AG09309 (cell line): ENCODE results near the gene PIGQ.

Source experiments
- DNase-seq: peaks from one replicate; pipeline ENCODE4 v3.0.0-alpha.2; 2010; ENCODE audit warnings: low read depth
- H3K4me3 ChIP-seq: 2 replicates; pipeline ENCODE4 v1.5.1; 2011; ENCODE audit warnings: mild to moderate bottlenecking, low read depth, low read length, moderate library complexity; ENCODE audit not compliant: control insufficient read depth
- CTCF ChIP-seq: IDR thresholded peaks from 2 replicates; pipeline ENCODE4 v1.5.1; 2011; ENCODE audit warnings: mild to moderate bottlenecking, low read depth, low read length, inconsistent platforms; ENCODE audit not compliant: insufficient read depth, control insufficient read depth; ENCODE audit errors: missing control alignments

The PIGQ gene

GRCh38 chr16:556474-557173 lies 13.1 kb upstream of the PIGQ start:
- TF ChIP-seq CTCF = no peak
- H3K4me3 ChIP-seq = no peak overlapping the region
- DNase-seq = no peak

- no peak for TF ChIP-seq CTCF
- no peak for DNase-seq
- H3K4me3 ChIP-seq = no peak overlapping the region
Measured at GRCh38 chr16:557463-558297, 12.1 kb upstream of the PIGQ start.

- DNase-seq = no peak
- H3K4me3 ChIP-seq = no peak overlapping the region
Measured at GRCh38 chr16:558298-559020, 11.3 kb upstream of the PIGQ start.

GRCh38 chr16:559021-559380 lies 10.8 kb upstream of the PIGQ start:
- no peak for TF ChIP-seq CTCF
- H3K4me3 ChIP-seq = no peak overlapping the region
- no peak for DNase-seq

More at GRCh38 chr16:558298-559020, 11.3 kb upstream of the PIGQ start:
- no peak for TF ChIP-seq CTCF

GRCh38 chr16:559411-560203 lies 10.2 kb upstream of the PIGQ start:
- no peak overlapping the region for H3K4me3 ChIP-seq
- no peak for DNase-seq
- TF ChIP-seq CTCF = no peak

- no peak within 1 kb of the TSS for H3K4me3 ChIP-seq
- DNase-seq = no peak
- no peak for TF ChIP-seq CTCF
Measured at GRCh38 chr16:560204-560700, 9.5 kb upstream of the PIGQ start, which contains the start of gene PRR35. PRR35 (plus strand) TSS chr16:560394; CDS start chr16:563295, 2,901 bp downstream.
